SJSA1 (cell line): ENCODE measurements around the gene TUBG2. TPM values are rescaled to one million over a fixed set of nuclear protein-coding genes. Genes with fewer than 3 reads are reported as not detected.

Source experiments
- DNase-seq, 2 experiments: peaks; one replicate each; pipeline ENCODE4 v3.0.0-alpha.2; 2015 to 2020; ENCODE audit warnings: low spot score in 2 of 2, low read depth in 1 of 2
- H3K27ac ChIP-seq: fragments of 250-450 bp; sonication (Bioruptor Pico); 2 replicates; pipeline ENCODE4 v1.5.1; 2020; ENCODE audit warnings: mild to moderate bottlenecking, moderate library complexity
- H3K27me3 ChIP-seq: fragments of 250-450 bp; sonication (Bioruptor Pico); replicated peaks from 2 replicates; pipeline ENCODE4 v1.5.1; 2020; ENCODE audit warnings: mild to moderate bottlenecking, moderate library complexity
- H3K36me3 ChIP-seq: fragments of 250-450 bp; sonication (Bioruptor Pico); 2 replicates; pipeline ENCODE4 v1.5.1; 2020; ENCODE audit warnings: mild to moderate bottlenecking
- H3K4me1 ChIP-seq: fragments of 250-450 bp; sonication (Bioruptor Pico); replicated peaks from 2 replicates; pipeline ENCODE4 v1.6.1; 2021; ENCODE audit warnings: mild to moderate bottlenecking
- H3K4me3 ChIP-seq: fragments of 250-450 bp; sonication (Bioruptor Pico); 2 replicates; pipeline ENCODE4 v1.5.1; 2020; ENCODE audit warnings: mild to moderate bottlenecking
- H3K9me3 ChIP-seq: fragments of 250-450 bp; sonication (Bioruptor Pico); replicated peaks from 2 replicates; pipeline ENCODE4 v1.5.1; 2020; ENCODE audit warnings: mild to moderate bottlenecking
- total RNA-seq: library from RNA; depleted of rRNA; stranded (reverse); fragments of >200 nt; shearing (Covaris generic); gene quantifications from 2 replicates; pipeline ENCODE4 v1.2.3, GENCODE V29; 2014

TUBG2 gene
- total RNA-seq, 1 experiment from 2014 or later, result 0.92 TPM

GRCh38 chr17:42667088-42667951, 8.2 kb downstream of the TUBG2 start:
- Histone ChIP-seq H3K4me3 (no peak overlapping the region), H3K27ac (no peak overlapping the region), H3K9me3 (no peaks in the 10 kb centered on the region), H3K27me3 (no peaks in the 10 kb centered on the region), H3K36me3 (peaks cover 15% of the 10 kb centered on the region), H3K4me1 (peaks cover 15% of the 10 kb centered on the region)
- peak; percentile 63 to 71 for DNase-seq

GRCh38 chr17:42669705-42669976, 10.6 kb downstream of the TUBG2 start:
- no peak for DNase-seq
- no peak overlapping the region for H3K4me3 ChIP-seq
- H3K27ac ChIP-seq, result no peak overlapping the region
- H3K9me3 ChIP-seq, result no peaks in the 10 kb centered on the region
- H3K36me3 ChIP-seq, result peaks cover 15% of the 10 kb centered on the region
- H3K27me3 ChIP-seq, result no peaks in the 10 kb centered on the region
- peaks cover 15% of the 10 kb centered on the region for H3K4me1 ChIP-seq

- no peak overlapping the region for H3K27ac ChIP-seq
- no peak for DNase-seq
- peaks cover 15% of the 10 kb centered on the region for H3K36me3 ChIP-seq
Observed at GRCh38 chr17:42669977-42670788, 11.1 kb downstream of the TUBG2 start.

GRCh38 chr17:42670789-42671657, 11.9 kb downstream of the TUBG2 start:
- Histone ChIP-seq H3K4me1 (peaks cover 23% of the 10 kb centered on the region), H3K4me3 (no peak overlapping the region), H3K9me3 (no peaks in the 10 kb centered on the region), H3K36me3 (peaks cover 15% of the 10 kb centered on the region), H3K27me3 (no peaks in the 10 kb centered on the region; the same call in 1 of the 2 replicates), H3K27ac (no peak overlapping the region)
- DNase-seq, result no peak

More at GRCh38 chr17:42669977-42670788, 11.1 kb downstream of the TUBG2 start:
- Histone ChIP-seq H3K27me3 (no peaks in the 10 kb centered on the region), H3K4me1 (peaks cover 15% of the 10 kb centered on the region), H3K9me3 (no peaks in the 10 kb centered on the region), H3K4me3 (no peak overlapping the region)

- Histone ChIP-seq H3K36me3 (peaks cover 10% of the 10 kb centered on the region), H3K4me3 (no peak overlapping the region), H3K27me3 (no peaks in the 10 kb centered on the region; the same call in 1 of the 2 replicates), H3K4me1 (peaks cover 28% of the 10 kb centered on the region), H3K9me3 (no peaks in the 10 kb centered on the region), H3K27ac (no peak overlapping the region)
- no peak for DNase-seq
Observed at GRCh38 chr17:42672038-42672437, 13.0 kb downstream of the TUBG2 start.

GRCh38 chr17:42673266-42673884, 14.3 kb downstream of the TUBG2 start:
- Histone ChIP-seq H3K27me3 (no peaks in the 10 kb centered on the region; the same call in 1 of the 2 replicates), H3K4me3 (no peak overlapping the region), H3K9me3 (no peaks in the 10 kb centered on the region), H3K27ac (no peak overlapping the region), H3K4me1 (peaks cover 25% of the 10 kb centered on the region), H3K36me3 (peaks cover 10% of the 10 kb centered on the region)
- no peak for DNase-seq

GRCh38 chr17:42673885-42674754, 15.0 kb downstream of the TUBG2 start:
- no peak for DNase-seq
- Histone ChIP-seq H3K27ac (no peak overlapping the region), H3K36me3 (peaks cover 8% of the 10 kb centered on the region)

GRCh38 chr17:42674755-42675347, 15.8 kb downstream of the TUBG2 start:
- peaks cover 39% of the 10 kb centered on the region for H3K4me1 ChIP-seq
- H3K9me3 ChIP-seq, result no peaks in the 10 kb centered on the region
- peaks cover 2% of the 10 kb centered on the region; the same call in 1 of the 2 replicates for H3K36me3 ChIP-seq
- H3K27me3 ChIP-seq, result no peaks in the 10 kb centered on the region; the same call in 1 of the 2 replicates
- DNase-seq, result no peak
- H3K4me3 ChIP-seq, result no peak overlapping the region
- no peak overlapping the region for H3K27ac ChIP-seq

More at GRCh38 chr17:42673885-42674754, 15.0 kb downstream of the TUBG2 start:
- Histone ChIP-seq H3K9me3 (no peaks in the 10 kb centered on the region), H3K27me3 (no peaks in the 10 kb centered on the region; the same call in 1 of the 2 replicates), H3K4me3 (no peak overlapping the region), H3K4me1 (peaks cover 32% of the 10 kb centered on the region)

GRCh38 chr17:42675348-42675964, 16.4 kb downstream of the TUBG2 start:
- H3K4me1 ChIP-seq, result peaks cover 44% of the 10 kb centered on the region
- H3K27me3 ChIP-seq, result no peaks in the 10 kb centered on the region; the same call in 1 of the 2 replicates
- H3K4me3 ChIP-seq, result peak overlapping the region; percentile 70
- H3K36me3 ChIP-seq, result no peaks in the 10 kb centered on the region; the same call in 1 of the 2 replicates
- H3K27ac ChIP-seq, result no peak overlapping the region
- no peak for DNase-seq
- H3K9me3 ChIP-seq, result no peaks in the 10 kb centered on the region

- H3K4me1 ChIP-seq, result peaks cover 44% of the 10 kb centered on the region
- DNase-seq, result peak in 1 of 2 experiments; percentile 53
- no peaks in the 10 kb centered on the region for H3K9me3 ChIP-seq
- H3K4me3 ChIP-seq, result peak overlapping the region; percentile 70
- H3K27me3 ChIP-seq, result no peaks in the 10 kb centered on the region; the same call in 1 of the 2 replicates
- no peak overlapping the region for H3K27ac ChIP-seq
- no peaks in the 10 kb centered on the region; the same call in 1 of the 2 replicates for H3K36me3 ChIP-seq
Observed at GRCh38 chr17:42675965-42676423, 16.9 kb downstream of the TUBG2 start.

GRCh38 chr17:42676424-42677011, 17.4 kb downstream of the TUBG2 start, which contains the start of gene PLEKHH3:
TSS of gene PLEKHH3 (minus strand) at chr17:42676994. CDS start at chr17:42676563, 431 bp downstream.
- peak in 1 of 2 experiments; percentile 65 for DNase-seq
- Histone ChIP-seq H3K27ac (peak within 1 kb of the TSS; percentile 67), H3K4me3 (peak within 1 kb of the TSS; percentile 70), H3K27me3 (no peaks in the 10 kb centered on the region; the same call in 1 of the 2 replicates), H3K36me3 (no peaks in the 10 kb centered on the region; the same call in 1 of the 2 replicates), H3K4me1 (peaks cover 44% of the 10 kb centered on the region), H3K9me3 (no peaks in the 10 kb centered on the region)
